ENCODE results near the gene NCF2.
"Not testable (repeated sequence)": the region's sequence is repeated elsewhere in the genome, so short reads cannot be mapped to it uniquely, and the experiment has no call there.

The NCF2 gene

GRCh38 chr1:183630748-183631147 lies 40.5 kb upstream of the NCF2 start:
- no peak for DNase-seq
- no peak for TF ChIP-seq CTCF (IDR thresholded peaks at IDR 0.05; ENCODE audit: low read depth, low read length, missing control alignments)
- Histone ChIP-seq H3K4me3 (ENCODE audit: low read depth, low read length) (no peak overlapping the region), H3K36me3 (replicated peaks) (peaks cover 31% of the 10 kb centered on the region), H3K27me3 (replicated peaks) (no peaks in the 10 kb centered on the region), H3K27ac (no peak overlapping the region)
- in situ Hi-C loops (cut with HindIII; ENCODE audit: low pct_ligation_motif_present, low sequenced_read_pairs): no loop called here

- peaks cover 44% of the 10 kb centered on the region for H3K36me3 ChIP-seq (replicated peaks)
- no peak overlapping the region for H3K4me3 ChIP-seq (ENCODE audit: low read depth, low read length)
- H3K27me3 ChIP-seq (replicated peaks): no peaks in the 10 kb centered on the region
- DNase-seq: no peak
- H3K27ac ChIP-seq: no peak overlapping the region
- no peak for TF ChIP-seq CTCF (IDR thresholded peaks at IDR 0.05; ENCODE audit: low read depth, low read length, missing control alignments)
- in situ Hi-C loops (cut with HindIII; ENCODE audit: low pct_ligation_motif_present, low sequenced_read_pairs): no loop called here
Observed at GRCh38 chr1:183628537-183628936, 38.3 kb upstream of the NCF2 start.

GRCh38 chr1:183626236-183626635 lies 36.0 kb upstream of the NCF2 start:
- in situ Hi-C loops (cut with HindIII; ENCODE audit: low pct_ligation_motif_present, low sequenced_read_pairs); DNase-seq; H3K27ac ChIP-seq; H3K27me3 ChIP-seq (replicated peaks); H3K4me3 ChIP-seq (ENCODE audit: low read depth, low read length): not testable (repeated sequence)
- H3K36me3 ChIP-seq (replicated peaks): peaks cover 47% of the 10 kb centered on the region

- Histone ChIP-seq H3K36me3 (replicated peaks) (peaks cover 20% of the 10 kb centered on the region), H3K4me3 (ENCODE audit: low read depth, low read length) (no peak overlapping the region), H3K27ac (no peak overlapping the region), H3K27me3 (replicated peaks) (no peaks in the 10 kb centered on the region)
- in situ Hi-C loops (cut with HindIII; ENCODE audit: low pct_ligation_motif_present, low sequenced_read_pairs): no loop called here
- peak; percentile 76 for TF ChIP-seq CTCF (IDR thresholded peaks at IDR 0.05; ENCODE audit: low read depth, low read length, missing control alignments)
- peak; percentile 61 for DNase-seq
Observed at GRCh38 chr1:183622884-183623785, 32.9 kb upstream of the NCF2 start.

GRCh38 chr1:183622013-183622412 lies 31.8 kb upstream of the NCF2 start:
- no peak for DNase-seq
- in situ Hi-C loops (cut with HindIII; ENCODE audit: low pct_ligation_motif_present, low sequenced_read_pairs): no loop called here
- Histone ChIP-seq H3K36me3 (replicated peaks) (peaks cover 19% of the 10 kb centered on the region), H3K27me3 (replicated peaks) (no peaks in the 10 kb centered on the region), H3K4me3 (ENCODE audit: low read depth, low read length) (no peak overlapping the region), H3K27ac (no peak overlapping the region)
- TF ChIP-seq CTCF (IDR thresholded peaks at IDR 0.05; ENCODE audit: low read depth, low read length, missing control alignments): no peak

- DNase-seq: no peak
- Histone ChIP-seq H3K27ac (no peak overlapping the region), H3K4me3 (ENCODE audit: low read depth, low read length) (no peak overlapping the region), H3K27me3 (replicated peaks) (no peaks in the 10 kb centered on the region), H3K36me3 (replicated peaks) (peaks cover 14% of the 10 kb centered on the region)
- no peak for TF ChIP-seq CTCF (IDR thresholded peaks at IDR 0.05; ENCODE audit: low read depth, low read length, missing control alignments)
- in situ Hi-C loops (cut with HindIII; ENCODE audit: low pct_ligation_motif_present, low sequenced_read_pairs): no loop called here
Observed at GRCh38 chr1:183620311-183620710, 30.1 kb upstream of the NCF2 start.

Data from brain microvascular endothelial cell (primary cell).